Smooth muscle cell (in vitro differentiated cells): Measurements from ENCODE around the gene CACNA1E. TPM values are rescaled to one million over a fixed set of nuclear protein-coding genes. Genes with fewer than 3 reads are reported as not detected.

Experiments
- DNase-seq: peaks from one replicate; lab custom pipeline; 2025; ENCODE audit not compliant: unreplicated experiment; lab: John Stamatoyannopoulos, UW
- H2AFZ ChIP-seq: fragments of 200-600 bp; sonication (generic); 2 replicates; pipeline ENCODE4 v1.6.0; 2016; ENCODE audit warnings: antibody characterized with exemption, low read depth, mild to moderate bottlenecking
- H3F3A ChIP-seq: fragments of 200-600 bp; sonication (generic); 2 replicates; pipeline ENCODE4 v1.6.0; 2017; ENCODE audit warnings: antibody characterized with exemption, low read depth
- H3K27ac ChIP-seq: fragments of 200-600 bp; sonication (generic); 2 replicates; pipeline ENCODE4 v1.5.1; 2016; ENCODE audit warnings: low read depth, mild to moderate bottlenecking
- H3K27me3 ChIP-seq: fragments of 200-600 bp; sonication (generic); 2 replicates; pipeline ENCODE4 v1.6.1; 2016; ENCODE audit warnings: low read depth, mild to moderate bottlenecking
- H3K36me3 ChIP-seq: fragments of 200-600 bp; sonication (generic); 2 replicates; pipeline ENCODE4 v1.5.1; 2016; ENCODE audit warnings: low read depth
- H3K4me1 ChIP-seq: fragments of 200-600 bp; sonication (generic); 2 replicates; pipeline ENCODE4 v1.5.1; 2016; ENCODE audit warnings: low read depth
- H3K4me2 ChIP-seq: fragments of 200-600 bp; sonication (generic); 2 replicates; pipeline ENCODE4 v1.6.0; 2016; ENCODE audit warnings: mild to moderate bottlenecking
- H3K4me3 ChIP-seq: fragments of 200-600 bp; sonication (generic); 2 replicates; pipeline ENCODE4 v1.5.1; 2016; ENCODE audit warnings: mild to moderate bottlenecking
- H3K79me2 ChIP-seq: fragments of 200-600 bp; sonication (generic); 2 replicates; pipeline ENCODE4 v1.6.0; 2016; ENCODE audit warnings: low read depth, mild to moderate bottlenecking
- H3K9ac ChIP-seq: fragments of 200-600 bp; sonication (generic); 2 replicates; pipeline ENCODE4 v1.6.0; 2016; ENCODE audit warnings: low read depth
- H3K9me3 ChIP-seq: fragments of 200-600 bp; sonication (generic); replicated peaks from 2 replicates; pipeline ENCODE4 v1.5.1; 2016; ENCODE audit warnings: low read depth
- H4K20me1 ChIP-seq: fragments of 200-600 bp; sonication (generic); 2 replicates; pipeline ENCODE4 v1.6.0; 2016; ENCODE audit warnings: low read depth
- CTCF ChIP-seq: fragments of 200-600 bp; sonication (generic); IDR thresholded peaks from 2 replicates; pipeline ENCODE4 v1.5.1; 2017; ENCODE audit warnings: borderline replicate concordance, mild to moderate bottlenecking, antibody characterized with exemption; ENCODE audit not compliant: insufficient read depth, poor library complexity, severe bottlenecking
- WGBS: methylation state at CpG from one replicate; pipeline ENCODE4 v1.1.7; 2016; ENCODE audit warnings: low lambda C conversion rate; 5-methylcytosine and 5-hydroxymethylcytosine counted together
- polyA plus RNA-seq: library from polyadenylated mRNA; unstranded; fragments of >200 nt; fragmentation: Nextera tagmentation; extraction: Ambion mirVana; gene quantifications from 2 replicates; pipeline ENCODE4 v1.2.1, GENCODE V29; 2016
- total RNA-seq: library from RNA; depleted of rRNA; stranded (reverse); fragments of >200 nt; gene quantifications from 2 replicates; pipeline ENCODE4 v1.2.3, GENCODE V29; 2014

Gene CACNA1E
- total and polyA plus RNA-seq, 2 experiments from 2014 or later: not detected

- Histone ChIP-seq H3K4me1 (no peaks in the 10 kb centered on the region), H4K20me1 (no peaks in the 10 kb centered on the region), H3K27ac (no peak overlapping the region), H3K27me3 (peaks cover 8% of the 10 kb centered on the region), H3F3A (no peaks in the 10 kb centered on the region), H3K4me2 (no peak overlapping the region), H3K79me2 (no peaks in the 10 kb centered on the region), H3K4me3 (no peak overlapping the region), H3K36me3 (no peaks in the 10 kb centered on the region), H2AFZ (no peak overlapping the region), H3K9me3 (no peaks in the 10 kb centered on the region), H3K9ac (no peak overlapping the region)
- 83% methylated on average over 4 of the region's 4 CpGs for WGBS
- DNase-seq: no peak
- no peak for TF ChIP-seq CTCF
Measured at GRCh38 chr1:181593042-181593441, 109.7 kb downstream of the CACNA1E start.

GRCh38 chr1:181594553-181594952 is 111.2 kb downstream of the CACNA1E start:
- Histone ChIP-seq H3K9ac (no peak overlapping the region), H3K36me3 (no peaks in the 10 kb centered on the region), H3K4me1 (no peaks in the 10 kb centered on the region), H3K4me3 (no peak overlapping the region), H3K79me2 (no peaks in the 10 kb centered on the region), H3K9me3 (no peaks in the 10 kb centered on the region), H4K20me1 (no peaks in the 10 kb centered on the region), H2AFZ (no peak overlapping the region), H3K27ac (no peak overlapping the region), H3K4me2 (no peak overlapping the region), H3K27me3 (peaks cover 8% of the 10 kb centered on the region), H3F3A (no peaks in the 10 kb centered on the region)
- no peak for DNase-seq
- 87% methylated on average over 5 of the region's 5 CpGs for WGBS
- no peak for TF ChIP-seq CTCF

GRCh38 chr1:181595234-181595633 is 111.9 kb downstream of the CACNA1E start:
- no peaks in the 10 kb centered on the region for H3K9me3 ChIP-seq
- 74% methylated on average over 6 of the region's 6 CpGs for WGBS
- no peak overlapping the region for H3K4me2 ChIP-seq
- H3K27me3 ChIP-seq: peaks cover 8% of the 10 kb centered on the region
- DNase-seq: no peak
- H3K36me3 ChIP-seq: no peaks in the 10 kb centered on the region
- no peak overlapping the region for H3K27ac ChIP-seq
- no peaks in the 10 kb centered on the region for H3F3A ChIP-seq
- no peak overlapping the region for H2AFZ ChIP-seq
- H3K4me3 ChIP-seq: no peak overlapping the region
- no peak for TF ChIP-seq CTCF
- H3K79me2 ChIP-seq: no peaks in the 10 kb centered on the region
- H4K20me1 ChIP-seq: no peaks in the 10 kb centered on the region
- no peaks in the 10 kb centered on the region for H3K4me1 ChIP-seq
- no peak overlapping the region for H3K9ac ChIP-seq

- no peaks in the 10 kb centered on the region for H3K36me3 ChIP-seq
- H3K9ac ChIP-seq: no peak overlapping the region
- H2AFZ ChIP-seq: no peak overlapping the region
- TF ChIP-seq CTCF: no peak
- no peaks in the 10 kb centered on the region for H3K27me3 ChIP-seq
- no peak for DNase-seq
- 93% methylated on average over 4 of the region's 4 CpGs for WGBS
- no peaks in the 10 kb centered on the region for H3F3A ChIP-seq
- no peaks in the 10 kb centered on the region for H3K9me3 ChIP-seq
- H3K4me1 ChIP-seq: no peaks in the 10 kb centered on the region
- no peak overlapping the region for H3K27ac ChIP-seq
- no peaks in the 10 kb centered on the region for H4K20me1 ChIP-seq
- H3K4me2 ChIP-seq: no peak overlapping the region
- H3K4me3 ChIP-seq: no peak overlapping the region
- no peaks in the 10 kb centered on the region for H3K79me2 ChIP-seq
Measured at GRCh38 chr1:181601186-181601950, 118.1 kb downstream of the CACNA1E start.
